HL-60/S4 treated with phorbol 12-myristate 13-acetate at 8.2 ng/mL for 4 days and 3 days (cell line): ENCODE results near the gene ZNF845.
"Not testable (repeated sequence)": the region's sequence is repeated elsewhere in the genome, so short reads cannot be mapped to it uniquely, and the experiment has no call there.

ENCODE experiments used
- in situ Hi-C: fragments of 300-500 bp; cut with MboI; formaldehyde crosslinking; loops from 2 replicates; pipeline ENCODE4 v1.15.0; 2022; ENCODE audit warnings: low sequenced_read_pairs

ZNF845 gene

DNA sequence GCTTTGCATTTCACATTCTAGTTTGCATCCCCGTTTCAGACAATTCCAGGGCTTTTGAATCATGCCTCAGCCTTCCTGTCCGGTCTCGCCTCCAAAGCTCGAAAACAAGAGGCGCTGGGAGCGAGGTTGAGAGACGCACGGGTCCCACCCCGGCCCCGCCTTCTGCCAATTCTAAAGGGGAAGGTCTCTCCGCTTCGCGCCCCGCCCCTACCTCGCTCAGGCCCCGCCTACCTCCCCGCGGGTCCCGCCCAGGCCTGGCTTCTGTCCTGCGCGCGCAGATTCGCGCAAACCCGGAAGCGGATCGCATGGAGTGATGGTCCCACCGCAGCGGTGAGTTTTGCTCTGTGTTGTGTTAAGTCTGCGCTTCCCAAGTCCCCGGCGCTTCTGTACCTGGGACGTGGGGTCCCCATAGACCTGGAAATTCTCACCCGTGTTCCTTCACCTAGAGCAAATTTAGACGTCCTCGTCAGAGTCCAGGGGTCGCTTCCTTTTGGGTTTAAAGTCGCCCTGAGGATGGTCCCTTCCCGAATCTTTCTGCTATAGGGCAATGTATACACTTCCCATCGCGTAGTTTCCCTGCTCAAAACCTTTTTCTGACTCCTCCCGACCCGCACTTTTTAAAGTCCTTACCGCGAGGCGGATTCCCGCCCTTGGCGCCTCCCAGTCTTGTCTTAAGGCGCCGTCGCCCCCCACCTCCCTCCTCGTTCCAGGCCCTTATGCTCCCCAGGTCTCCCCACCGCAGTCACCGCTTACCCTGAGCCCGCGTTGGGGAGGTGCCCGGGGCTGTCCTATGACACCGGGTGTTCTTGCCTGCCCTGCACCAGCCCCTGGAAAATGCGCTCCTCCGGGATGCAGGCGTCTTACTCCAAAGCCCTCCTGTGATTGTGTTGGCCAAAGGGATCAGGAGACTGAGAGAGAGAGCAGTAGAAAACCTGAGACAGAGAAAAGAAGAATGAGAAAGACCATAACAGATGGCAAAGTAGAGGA is at the start of gene ZNF845:
TSS of gene ZNF845 (plus strand) at position 287 of the 987 bp plus-strand sequence. CDS start 7,559 bp downstream, outside the sequence.
- in situ Hi-C loops = no loop called here

DNA sequence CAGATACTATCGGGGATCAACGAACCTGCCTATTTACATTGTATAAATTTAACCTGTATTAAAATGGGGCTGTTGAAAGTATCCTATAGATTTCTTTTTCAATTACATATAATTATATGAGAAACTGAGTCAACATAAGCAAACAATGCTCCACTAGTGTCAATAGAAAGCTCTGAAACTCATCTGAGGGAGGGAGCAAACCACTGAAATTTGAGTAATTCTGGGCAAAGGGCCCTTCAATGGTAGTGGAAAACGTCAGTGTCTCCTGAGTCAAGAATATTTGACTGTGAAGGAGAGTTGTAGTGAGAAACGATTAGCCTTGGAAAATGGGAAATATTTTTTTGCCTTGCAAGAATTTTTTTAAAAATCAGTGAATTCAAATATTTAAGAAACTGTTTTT is 48.5 kb upstream of the ZNF845 start:
- in situ Hi-C loops = no loop called here

DNA sequence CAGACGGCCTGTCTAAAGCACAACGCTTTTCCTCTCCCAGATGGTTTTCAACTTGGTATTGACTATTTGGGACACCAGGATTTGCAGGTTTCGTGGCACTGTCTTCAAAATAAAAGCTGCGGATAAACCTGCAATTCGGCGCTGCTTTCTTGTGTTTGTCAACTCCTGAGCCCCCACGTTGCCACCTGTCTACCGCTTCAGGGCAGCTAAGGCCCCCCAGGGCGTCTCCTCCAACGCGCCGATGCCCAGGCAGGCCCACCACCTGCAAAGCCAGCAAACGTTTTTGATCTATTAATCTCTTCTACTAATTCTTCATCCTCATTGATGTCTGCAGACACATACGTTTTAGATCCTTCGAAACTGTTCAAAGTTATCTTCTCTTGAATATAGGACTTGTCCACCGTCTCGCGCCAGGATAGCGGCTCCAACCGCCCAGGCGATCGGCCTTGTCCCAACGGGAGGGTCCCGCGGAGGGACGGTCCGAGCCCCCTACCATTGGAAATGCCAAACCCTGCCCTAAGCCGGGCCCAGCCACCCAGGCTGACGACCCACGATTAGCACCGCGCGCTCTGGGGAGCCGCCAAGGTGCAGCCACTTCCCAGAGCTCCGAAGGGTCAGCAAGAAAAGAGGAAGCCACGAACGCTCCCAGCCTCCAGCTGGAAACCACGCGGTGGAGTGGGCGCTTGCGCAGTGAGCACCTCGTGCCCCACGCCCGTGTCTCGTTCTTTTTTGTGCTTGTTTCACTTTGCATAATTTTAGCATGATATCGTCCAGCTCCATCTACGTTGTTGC is 42.6 kb upstream of the ZNF845 start:
- in situ Hi-C loops = no loop called here

DNA sequence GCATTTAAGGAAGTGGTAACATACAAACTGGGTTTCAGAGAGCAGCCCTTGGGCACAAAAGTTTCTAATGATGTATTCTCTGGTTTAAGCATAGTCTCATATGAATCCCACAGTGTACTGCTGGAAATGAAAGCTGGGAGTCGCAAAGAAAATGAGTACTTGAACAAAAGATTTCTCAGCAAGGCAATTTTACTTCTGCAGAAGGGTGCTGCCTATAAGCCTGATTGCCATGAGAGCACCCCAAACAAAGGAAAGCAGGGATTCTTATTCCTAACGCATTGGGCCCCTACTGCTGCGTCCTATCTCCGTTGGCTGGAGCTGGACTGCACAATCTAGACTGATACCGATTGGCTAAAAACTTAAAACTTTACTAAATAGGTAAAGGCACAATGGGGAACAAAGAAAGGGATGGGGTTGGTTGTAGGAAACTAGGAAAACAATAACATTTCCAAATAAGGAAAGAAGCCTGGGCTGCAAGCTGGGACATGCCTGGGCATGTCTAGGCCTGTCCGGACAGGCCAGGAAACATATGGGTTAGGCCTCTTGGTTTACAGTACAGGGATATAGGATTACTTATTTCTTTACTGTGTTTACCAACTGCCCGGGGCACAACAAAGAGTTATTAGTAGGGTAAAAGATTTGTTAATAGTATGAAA is 38.6 kb upstream of the ZNF845 start:
- in situ Hi-C loops = no loop called here

GRCh38 chr19:53301341-53301740 is 32.2 kb upstream of the ZNF845 start:
- in situ Hi-C loops = not testable (repeated sequence)

GRCh38 chr19:53308339-53308811 is 25.2 kb upstream of the ZNF845 start:
- in situ Hi-C loops = no loop called here

- in situ Hi-C loops = no loop called here
These were observed 22.5 kb upstream of the ZNF845 start for GRCh38 chr19:53311044-53311443.

GRCh38 chr19:53311897-53312296 is 21.7 kb upstream of the ZNF845 start:
- in situ Hi-C loops = no loop called here

- in situ Hi-C loops = no loop called here
These were observed 4.6 kb upstream of the ZNF845 start for GRCh38 chr19:53328967-53329366.

DNA sequence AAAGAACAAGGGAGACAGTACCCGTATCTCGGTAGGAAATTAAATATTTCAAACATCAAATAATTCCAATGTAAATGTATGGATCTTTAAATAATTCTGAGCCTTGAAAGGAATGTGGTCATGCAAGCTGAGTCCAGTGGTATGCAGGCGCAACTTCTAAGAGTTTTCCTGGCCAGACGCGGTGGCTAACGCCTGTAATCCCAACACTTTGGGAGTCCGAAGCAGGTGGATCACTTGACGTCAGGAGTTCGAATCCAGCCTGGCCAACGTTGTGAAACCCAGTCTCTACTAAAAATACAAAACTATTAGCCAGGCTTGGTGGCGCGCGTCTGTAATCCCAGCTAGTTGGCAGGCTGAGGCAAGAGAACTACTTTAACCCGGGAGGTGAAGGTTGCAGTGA is 1.1 kb upstream of the ZNF845 start:
- in situ Hi-C loops = no loop called here

GRCh38 chr19:53333066-53333462 is 485 bp upstream of the ZNF845 start:
- in situ Hi-C loops = no loop called here

GRCh38 chr19:53344403-53344802 is 10.9 kb downstream of the ZNF845 start:
- in situ Hi-C loops = not testable (repeated sequence)

DNA sequence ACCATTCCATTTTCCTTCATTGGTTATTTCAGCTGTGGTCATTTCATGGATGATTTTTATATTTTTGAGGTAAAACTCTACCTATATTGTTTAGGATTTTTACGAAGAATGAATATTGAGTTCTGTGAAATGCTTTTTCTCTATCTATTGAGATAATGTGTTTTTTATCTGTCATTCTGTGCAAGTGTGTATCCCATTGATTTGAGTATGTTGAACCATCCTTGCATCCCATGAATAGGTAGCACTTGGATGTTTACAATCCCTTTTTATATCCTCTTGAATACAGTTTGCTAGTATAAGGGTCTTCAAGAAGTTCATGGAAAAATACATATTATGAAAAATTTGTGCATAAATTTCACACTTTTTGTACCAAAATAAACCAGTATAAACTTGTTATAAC is 22.2 kb downstream of the ZNF845 start:
- in situ Hi-C loops = no loop called here

DNA sequence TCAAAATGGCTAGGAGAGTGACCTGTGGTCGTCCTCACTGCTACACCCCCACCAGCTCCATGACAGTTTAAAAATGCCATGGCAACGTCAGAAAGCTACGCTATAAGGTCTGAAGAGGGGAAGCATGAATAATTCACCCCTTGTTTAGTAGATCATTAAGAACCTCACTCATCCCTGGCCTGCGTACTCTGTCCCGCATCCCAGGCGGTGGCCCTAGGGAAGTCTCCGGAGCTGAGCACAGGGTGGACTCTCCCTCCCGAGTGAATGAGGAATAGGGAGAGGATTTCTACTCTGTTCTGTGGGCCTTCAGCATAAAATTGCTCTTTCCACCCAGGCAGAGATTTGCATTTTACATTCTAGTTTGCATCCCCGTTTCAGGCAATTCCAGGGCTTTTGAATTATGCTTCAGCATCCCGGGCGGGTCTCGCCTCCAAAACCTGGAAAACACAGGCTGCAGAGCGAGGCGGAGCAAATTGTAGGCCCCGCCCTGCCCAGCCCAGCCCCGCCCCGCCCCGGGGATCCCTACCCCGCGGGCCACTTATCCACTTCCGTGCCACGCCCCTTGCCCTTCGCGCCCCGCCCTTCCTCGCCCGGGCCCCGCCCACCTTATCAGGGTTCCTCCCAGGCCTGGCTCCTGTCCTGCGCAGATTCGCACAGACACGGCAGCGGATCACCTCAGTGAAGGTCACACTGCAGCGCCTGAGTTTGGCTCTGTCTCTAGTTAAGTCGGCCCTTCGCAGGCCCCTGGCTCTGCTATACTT is 24.5 kb downstream of the ZNF845 start:
- in situ Hi-C loops = no loop called here

DNA sequence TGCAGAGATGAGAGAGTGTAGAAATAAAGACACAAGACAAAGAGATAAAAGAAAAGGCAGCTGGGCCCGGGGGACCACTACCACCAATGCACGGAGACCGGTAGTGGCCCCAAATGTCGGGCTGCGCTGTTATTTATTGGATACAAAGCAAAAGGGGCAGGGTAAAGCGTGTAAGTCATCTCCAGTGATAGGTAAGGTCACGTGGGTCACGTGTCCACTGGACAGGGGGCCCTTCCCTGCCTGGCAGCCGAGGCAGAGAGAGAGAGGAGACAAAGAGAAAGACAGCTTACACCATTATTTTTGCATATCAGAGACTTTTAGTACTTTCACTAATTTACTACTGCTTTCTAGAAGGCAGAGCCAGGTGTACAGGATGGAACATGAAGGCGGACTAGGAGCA is 26.5 kb downstream of the ZNF845 start:
- in situ Hi-C loops = not testable (repeated sequence)

GRCh38 chr19:53365134-53365898 is 31.8 kb downstream of the ZNF845 start, which contains the start of gene ZNF525:
TSS of gene ZNF525 (plus strand) at chr19:53365705. CDS start at chr19:53372282, 6,577 bp downstream.
- in situ Hi-C loops = no loop called here

DNA sequence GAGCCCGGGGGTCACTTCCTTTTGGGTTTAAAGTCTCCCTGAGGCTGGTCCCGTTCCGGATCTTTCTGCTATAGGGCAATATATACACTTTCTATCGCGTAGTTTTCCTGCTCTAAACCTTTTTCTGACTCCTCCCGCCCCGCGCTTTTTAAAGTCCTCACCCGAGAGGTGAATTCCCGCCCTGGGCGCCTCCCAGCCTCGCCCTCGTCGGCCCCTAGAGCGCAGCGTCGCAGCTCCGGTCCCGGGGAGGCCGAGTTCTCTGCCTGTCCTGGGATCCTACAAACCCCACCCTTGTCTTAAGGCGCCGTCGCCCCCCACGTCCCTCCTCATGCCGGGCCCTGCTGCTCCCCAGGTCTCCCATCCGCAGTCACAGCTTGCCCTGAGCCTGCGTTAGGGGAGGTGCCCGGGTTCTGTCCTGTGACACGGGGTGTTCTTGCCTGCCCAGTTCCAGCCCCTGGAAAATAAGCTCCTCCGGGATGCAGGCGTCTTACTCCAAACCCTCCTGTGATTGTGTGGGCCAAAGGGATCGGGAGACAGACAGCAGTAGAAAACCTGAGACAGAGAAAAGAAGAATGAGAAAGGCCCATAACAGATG is 32.4 kb downstream of the ZNF845 start:
- in situ Hi-C loops = no loop called here

- in situ Hi-C loops = no loop called here
These were observed 38.6 kb downstream of the ZNF845 start for GRCh38 chr19:53372196-53372595.

DNA sequence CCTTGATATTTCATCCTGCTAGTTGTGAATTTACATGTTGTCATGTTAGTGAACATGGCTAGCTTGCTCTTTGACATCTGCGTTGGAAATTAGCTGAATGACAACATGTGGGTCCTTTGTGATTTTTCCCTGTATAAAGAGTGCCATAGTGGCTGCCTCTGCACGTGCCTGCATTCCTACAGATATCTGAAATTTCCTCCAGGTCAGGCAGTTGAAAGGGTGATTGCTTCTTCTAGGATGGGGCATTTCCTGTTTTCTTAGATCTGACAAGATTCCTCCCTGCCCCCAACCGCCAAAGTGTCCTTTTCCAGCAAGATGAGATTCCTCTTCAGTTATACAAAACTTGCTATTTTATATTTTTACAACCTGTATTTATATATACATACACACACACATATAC is 40.7 kb downstream of the ZNF845 start:
- in situ Hi-C loops = no loop called here
